GM12864 (cell line): Measurements from ENCODE around the gene DIP2C.
"Not testable (repeated sequence)": the region's sequence is repeated elsewhere in the genome, so short reads cannot be mapped to it uniquely, and the experiment has no call there.

Experiments used
- DNase-seq: peaks from one replicate; pipeline ENCODE4 v3.0.0-alpha.2; 2011; ENCODE audit warnings: low read depth
- H3K4me3 ChIP-seq: 2 replicates; pipeline ENCODE4 v1.5.1; 2011; ENCODE audit warnings: mild to moderate bottlenecking, low read depth, low read length, control low read depth
- TF ChIP-seq, protein P1 (sequence below): IDR thresholded peaks from 2 replicates; pipeline ENCODE4 v1.5.1; 2011; ENCODE audit warnings: low read depth, mild to moderate bottlenecking, moderate library complexity, low read length, control low read depth, inconsistent platforms; ENCODE audit errors: missing control alignments

DIP2C gene

GRCh38 chr10:484441-484924, 205.0 kb downstream of the DIP2C start:
- DNase-seq, result no peak
- no peak overlapping the region for H3K4me3 ChIP-seq
- TF ChIP-seq, protein P1, sequence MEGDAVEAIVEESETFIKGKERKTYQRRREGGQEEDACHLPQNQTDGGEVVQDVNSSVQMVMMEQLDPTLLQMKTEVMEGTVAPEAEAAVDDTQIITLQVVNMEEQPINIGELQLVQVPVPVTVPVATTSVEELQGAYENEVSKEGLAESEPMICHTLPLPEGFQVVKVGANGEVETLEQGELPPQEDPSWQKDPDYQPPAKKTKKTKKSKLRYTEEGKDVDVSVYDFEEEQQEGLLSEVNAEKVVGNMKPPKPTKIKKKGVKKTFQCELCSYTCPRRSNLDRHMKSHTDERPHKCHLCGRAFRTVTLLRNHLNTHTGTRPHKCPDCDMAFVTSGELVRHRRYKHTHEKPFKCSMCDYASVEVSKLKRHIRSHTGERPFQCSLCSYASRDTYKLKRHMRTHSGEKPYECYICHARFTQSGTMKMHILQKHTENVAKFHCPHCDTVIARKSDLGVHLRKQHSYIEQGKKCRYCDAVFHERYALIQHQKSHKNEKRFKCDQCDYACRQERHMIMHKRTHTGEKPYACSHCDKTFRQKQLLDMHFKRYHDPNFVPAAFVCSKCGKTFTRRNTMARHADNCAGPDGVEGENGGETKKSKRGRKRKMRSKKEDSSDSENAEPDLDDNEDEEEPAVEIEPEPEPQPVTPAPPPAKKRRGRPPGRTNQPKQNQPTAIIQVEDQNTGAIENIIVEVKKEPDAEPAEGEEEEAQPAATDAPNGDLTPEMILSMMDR, result no peak

GRCh38 chr10:483261-483660, 206.2 kb downstream of the DIP2C start:
- TF ChIP-seq, protein P1, result no peak
- no peak for DNase-seq
- H3K4me3 ChIP-seq, result no peak overlapping the region

GRCh38 chr10:482848-483247, 206.6 kb downstream of the DIP2C start:
- TF ChIP-seq, protein P1, result no peak
- no peak for DNase-seq
- H3K4me3 ChIP-seq, result no peak overlapping the region

GRCh38 chr10:482051-482501, 207.4 kb downstream of the DIP2C start:
- no peak overlapping the region for H3K4me3 ChIP-seq
- DNase-seq, result no peak
- TF ChIP-seq, protein P1, result no peak

DNA sequence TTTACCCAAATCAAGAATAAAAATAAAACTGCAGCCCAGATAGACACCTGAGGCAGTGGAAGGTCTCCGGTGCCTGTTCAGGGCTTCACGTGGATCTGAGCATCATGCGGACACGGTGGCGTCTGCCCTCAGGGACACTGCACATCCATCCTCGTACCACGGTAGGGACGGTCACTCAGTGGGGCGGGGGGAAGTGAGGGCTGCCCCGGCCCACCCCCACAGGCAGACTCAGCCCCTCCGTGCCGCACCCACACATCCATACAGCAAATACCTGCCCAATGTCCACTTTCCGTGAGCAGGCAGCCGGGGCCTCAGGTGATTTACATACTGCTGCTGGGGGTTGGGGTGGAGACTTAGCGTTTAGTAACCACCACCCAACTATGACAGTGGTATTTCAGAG, 207.8 kb downstream of the DIP2C start:
- DNase-seq, result no peak
- TF ChIP-seq, protein P1, result no peak
- no peak overlapping the region for H3K4me3 ChIP-seq

DNA sequence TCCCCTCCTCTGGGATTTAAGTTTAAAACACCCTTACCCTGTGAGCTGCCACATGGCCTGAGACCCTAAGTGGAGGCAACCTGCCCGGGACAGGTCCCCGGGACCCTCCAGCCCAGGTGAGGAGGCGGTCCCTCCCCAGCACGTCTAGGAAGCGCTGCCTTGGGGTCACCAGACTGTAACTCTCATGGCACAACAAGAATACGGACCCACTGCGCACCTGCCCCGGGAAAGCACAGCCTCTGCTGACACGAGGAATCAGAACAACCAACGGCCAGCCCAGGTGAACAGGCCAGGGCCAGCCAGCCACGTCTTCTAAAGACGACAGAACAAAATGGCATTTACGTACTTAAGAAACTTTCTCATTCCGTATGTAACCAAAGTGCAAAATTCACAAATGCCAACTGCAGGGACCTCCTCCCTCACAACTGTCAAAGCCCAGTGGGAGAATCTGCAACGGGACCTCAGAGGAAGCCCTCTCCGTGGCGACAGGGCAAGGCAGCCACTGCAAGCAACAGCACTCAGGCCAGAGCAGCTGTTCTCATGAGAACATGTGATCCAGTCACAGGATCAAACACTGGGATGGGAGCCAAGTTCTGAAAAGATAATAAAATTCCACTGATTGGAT, 208.4 kb downstream of the DIP2C start:
- TF ChIP-seq, protein P1, result no peak
- no peak overlapping the region for H3K4me3 ChIP-seq
- no peak for DNase-seq

GRCh38 chr10:480498-480927, 209.0 kb downstream of the DIP2C start:
- no peak for DNase-seq
- TF ChIP-seq, protein P1, result no peak
- H3K4me3 ChIP-seq, result no peak overlapping the region

DNA sequence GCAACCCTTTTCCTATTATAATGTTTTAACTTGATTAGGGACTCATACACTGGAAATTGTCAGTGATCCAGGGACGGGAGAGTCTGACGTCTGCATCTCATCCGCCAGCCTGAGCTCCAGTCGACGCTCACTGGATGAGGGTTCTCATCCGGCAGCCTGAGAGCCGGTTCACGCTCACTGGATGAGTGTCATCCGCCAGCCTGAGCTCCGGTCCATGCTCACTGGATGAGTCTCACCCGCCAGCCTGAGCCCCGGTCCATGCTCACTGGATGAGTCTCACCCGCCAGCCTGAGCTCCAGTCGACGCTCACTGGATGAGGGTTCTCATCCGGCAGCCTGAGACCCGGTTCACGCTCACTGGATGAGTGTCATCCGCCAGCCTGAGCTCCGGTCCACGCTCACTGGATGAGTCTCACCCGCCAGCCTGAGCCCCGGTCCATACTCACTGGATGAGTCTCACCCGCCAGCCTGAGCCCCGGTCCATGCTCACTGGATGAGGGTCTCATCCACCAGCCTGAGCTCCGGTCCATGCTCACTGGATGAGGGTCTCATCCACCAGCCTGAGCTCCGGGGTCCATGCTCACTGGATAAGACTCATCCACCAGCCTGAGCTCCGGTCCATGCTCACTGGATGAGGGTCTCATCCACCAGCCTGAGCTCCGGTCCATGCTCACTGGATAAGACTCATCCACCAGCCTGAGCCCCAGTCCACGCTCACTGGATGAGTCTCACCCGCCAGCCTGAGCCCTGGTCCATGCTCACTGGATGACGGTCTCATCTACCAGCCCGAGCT, 209.6 kb downstream of the DIP2C start:
- DNase-seq, H3K4me3 ChIP-seq: not testable (repeated sequence)
